C4-2B (cell line): Measurements from ENCODE around the gene CAMTA1.

Experiments used
- H3K27ac ChIP-seq: fragments of 450-650 bp; 2 replicates; pipeline ENCODE4 v1.5.1; 2017
- ZFX ChIP-seq: fragments of 450-650 bp; IDR thresholded peaks from 2 replicates; pipeline ENCODE4 v1.6.1; 2017
- TF ChIP-seq, protein P1 (sequence below): fragments of 450-650 bp; conservative IDR thresholded peaks from 2 replicates; pipeline ENCODE4 v1.5.1; 2017; ENCODE audit warnings: mild to moderate bottlenecking

CAMTA1 gene

DNA sequence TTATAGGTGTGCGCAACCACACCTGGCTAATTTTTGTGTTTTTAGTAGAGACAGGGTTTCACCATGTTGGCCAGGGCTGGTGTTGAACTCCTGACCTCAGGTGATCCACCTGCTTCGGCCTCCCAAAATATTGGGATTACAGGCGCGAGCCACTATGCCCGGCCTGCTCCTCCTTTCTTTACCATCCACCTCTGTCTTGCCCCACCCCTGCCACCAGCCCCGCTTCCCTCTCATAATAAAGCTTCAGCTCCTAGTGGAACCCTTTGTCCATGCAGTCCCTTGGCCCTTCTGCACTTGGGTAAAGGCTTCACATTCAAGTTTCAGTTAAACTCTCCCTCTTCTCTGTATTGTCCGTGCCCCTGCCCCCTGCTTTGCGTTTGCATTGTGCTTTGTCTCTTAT is 120.1 kb downstream of the CAMTA1 start:
- TF ChIP-seq ZFX: no peak
- TF ChIP-seq, protein P1, sequence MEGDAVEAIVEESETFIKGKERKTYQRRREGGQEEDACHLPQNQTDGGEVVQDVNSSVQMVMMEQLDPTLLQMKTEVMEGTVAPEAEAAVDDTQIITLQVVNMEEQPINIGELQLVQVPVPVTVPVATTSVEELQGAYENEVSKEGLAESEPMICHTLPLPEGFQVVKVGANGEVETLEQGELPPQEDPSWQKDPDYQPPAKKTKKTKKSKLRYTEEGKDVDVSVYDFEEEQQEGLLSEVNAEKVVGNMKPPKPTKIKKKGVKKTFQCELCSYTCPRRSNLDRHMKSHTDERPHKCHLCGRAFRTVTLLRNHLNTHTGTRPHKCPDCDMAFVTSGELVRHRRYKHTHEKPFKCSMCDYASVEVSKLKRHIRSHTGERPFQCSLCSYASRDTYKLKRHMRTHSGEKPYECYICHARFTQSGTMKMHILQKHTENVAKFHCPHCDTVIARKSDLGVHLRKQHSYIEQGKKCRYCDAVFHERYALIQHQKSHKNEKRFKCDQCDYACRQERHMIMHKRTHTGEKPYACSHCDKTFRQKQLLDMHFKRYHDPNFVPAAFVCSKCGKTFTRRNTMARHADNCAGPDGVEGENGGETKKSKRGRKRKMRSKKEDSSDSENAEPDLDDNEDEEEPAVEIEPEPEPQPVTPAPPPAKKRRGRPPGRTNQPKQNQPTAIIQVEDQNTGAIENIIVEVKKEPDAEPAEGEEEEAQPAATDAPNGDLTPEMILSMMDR: no peak
- H3K27ac ChIP-seq: no peak overlapping the region

DNA sequence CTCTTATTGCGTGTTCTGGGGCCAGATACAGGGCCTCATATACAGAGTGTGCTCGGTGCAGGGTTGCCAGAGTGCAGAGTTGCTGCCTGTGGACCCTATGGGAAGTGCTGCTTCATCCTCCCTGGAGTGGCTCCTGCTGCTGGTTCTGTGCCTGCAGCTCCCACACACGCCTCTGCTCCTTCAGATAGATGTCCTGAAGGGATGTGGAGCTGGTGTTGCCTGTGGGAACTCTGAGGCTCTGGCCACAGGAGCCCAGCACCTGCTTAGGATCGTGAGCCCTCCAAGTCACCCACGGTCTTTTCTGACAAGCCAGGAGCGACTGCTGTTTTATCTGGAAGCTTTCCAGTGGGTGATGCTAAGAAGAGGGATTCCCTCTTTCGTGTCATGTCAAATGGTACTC is 120.5 kb downstream of the CAMTA1 start:
- no peak for TF ChIP-seq ZFX
- TF ChIP-seq, protein P1: no peak
- H3K27ac ChIP-seq: no peak overlapping the region

- H3K27ac ChIP-seq: no peak overlapping the region
- TF ChIP-seq, protein P1: no peak
- TF ChIP-seq ZFX: no peak
These were observed 121.5 kb downstream of the CAMTA1 start for GRCh38 chr1:6906783-6907182.

DNA sequence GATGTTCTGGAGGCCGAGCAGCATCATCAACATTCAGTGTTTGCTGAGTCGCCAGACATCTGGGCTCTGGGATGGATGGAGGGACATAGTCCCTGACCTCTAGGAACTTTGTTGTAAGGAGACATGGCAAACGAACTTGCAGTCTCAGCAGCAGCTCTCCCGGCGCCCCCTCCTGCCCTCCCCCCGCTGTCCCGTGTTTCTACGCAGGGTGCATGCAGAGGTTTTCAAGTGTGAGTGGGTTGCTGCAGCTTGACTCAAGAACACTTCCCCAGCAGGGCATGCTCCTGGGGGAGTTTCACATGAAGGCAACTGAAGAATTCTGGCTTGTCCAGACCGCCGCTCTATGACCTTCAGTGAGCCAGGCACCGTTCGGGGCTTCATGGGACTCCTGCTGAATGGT is 121.9 kb downstream of the CAMTA1 start:
- no peak overlapping the region for H3K27ac ChIP-seq
- TF ChIP-seq, protein P1: no peak
- TF ChIP-seq ZFX: no peak

DNA sequence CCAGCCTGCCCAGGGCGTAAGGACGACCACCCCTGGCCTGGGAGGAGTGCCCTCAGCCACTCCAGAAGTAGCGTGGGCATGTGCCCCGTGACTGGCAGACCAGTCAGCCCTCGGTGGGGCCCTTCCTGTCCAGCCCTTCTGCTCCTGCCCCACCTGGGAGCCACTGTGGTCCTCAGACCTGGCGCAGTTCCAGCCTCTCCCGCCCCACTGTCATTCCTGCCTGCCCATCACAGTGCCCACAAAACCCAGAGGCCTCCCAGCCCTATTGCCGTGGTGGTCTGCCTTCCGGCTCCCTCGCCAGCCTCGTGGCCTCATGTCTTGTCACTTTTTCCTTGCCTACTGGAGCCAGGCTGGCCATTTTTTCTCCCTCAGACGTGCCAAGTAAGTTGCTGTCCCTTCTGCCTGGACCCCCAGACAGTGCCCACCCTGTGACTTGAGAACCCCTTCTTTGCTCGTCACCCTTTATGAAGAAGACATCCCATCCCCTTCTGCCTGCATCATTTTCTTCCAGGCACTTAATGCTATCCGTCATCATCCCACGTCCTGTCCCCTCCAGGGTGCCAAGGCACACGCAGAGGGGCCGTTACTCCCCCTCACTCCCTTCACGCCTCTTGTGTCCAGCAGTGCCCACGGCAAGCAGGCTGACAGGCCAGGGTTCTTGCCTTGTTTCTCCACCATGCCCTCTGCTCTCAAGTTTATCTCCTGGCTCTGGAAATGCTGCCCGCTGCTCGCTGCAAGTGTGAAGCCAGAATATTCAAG is 122.6 kb downstream of the CAMTA1 start:
- no peak overlapping the region; the same call in 1 of the 2 replicates for H3K27ac ChIP-seq
- TF ChIP-seq, protein P1: no peak
- TF ChIP-seq ZFX: no peak

GRCh38 chr1:6909401-6909800 is 124.1 kb downstream of the CAMTA1 start:
- TF ChIP-seq, protein P1: no peak
- no peak for TF ChIP-seq ZFX
- H3K27ac ChIP-seq: peak overlapping the region; percentile 86

GRCh38 chr1:6909857-6910256 is 124.6 kb downstream of the CAMTA1 start:
- no peak for TF ChIP-seq ZFX
- TF ChIP-seq, protein P1: no peak
- H3K27ac ChIP-seq: peak overlapping the region; percentile 86
